ENCODE data around the gene DAGLA.
"Not testable (repeated sequence)": the region's sequence is repeated elsewhere in the genome, so short reads cannot be mapped to it uniquely, and the experiment has no call there.

DAGLA gene

DNA sequence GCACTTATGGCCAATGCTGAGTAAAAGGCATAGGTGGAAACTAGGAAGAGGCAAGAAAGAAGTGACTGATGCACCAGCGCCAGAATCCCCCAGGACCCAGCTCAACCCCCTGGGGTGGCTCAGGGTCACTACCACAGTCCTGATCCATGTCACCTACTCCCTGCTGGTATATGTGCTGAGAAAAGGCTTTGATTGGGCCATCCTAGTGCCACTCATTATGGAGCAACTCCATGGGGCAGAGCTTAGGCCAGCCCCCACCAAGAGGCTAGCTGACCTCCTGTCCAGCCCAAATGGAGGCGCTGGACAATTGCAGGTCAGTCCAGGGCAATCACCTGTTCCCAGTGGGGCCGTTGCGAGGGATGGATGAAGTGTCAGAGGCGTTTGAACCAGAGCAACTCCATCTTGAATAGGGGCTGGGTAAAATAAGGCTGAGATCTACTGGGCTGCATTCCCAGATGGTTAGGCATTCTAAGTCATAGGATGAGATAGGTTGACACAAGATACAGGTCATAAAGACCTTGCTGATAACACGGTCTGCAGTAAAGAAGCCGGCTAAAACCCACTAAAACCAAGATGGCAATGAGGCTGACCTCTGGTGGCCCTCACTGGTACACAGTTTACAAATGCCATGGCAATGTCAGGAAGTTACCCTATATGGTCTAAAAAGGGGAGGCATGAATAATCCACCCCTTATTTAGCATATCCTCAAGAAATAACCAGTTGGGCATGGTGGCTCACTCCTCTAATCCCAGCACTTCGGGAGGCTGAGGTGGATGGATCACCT, 20.6 kb upstream of the DAGLA start:
- no peak for DNase-seq (ENCODE audit: low spot score)
- no peak for FAIRE-seq

DNA sequence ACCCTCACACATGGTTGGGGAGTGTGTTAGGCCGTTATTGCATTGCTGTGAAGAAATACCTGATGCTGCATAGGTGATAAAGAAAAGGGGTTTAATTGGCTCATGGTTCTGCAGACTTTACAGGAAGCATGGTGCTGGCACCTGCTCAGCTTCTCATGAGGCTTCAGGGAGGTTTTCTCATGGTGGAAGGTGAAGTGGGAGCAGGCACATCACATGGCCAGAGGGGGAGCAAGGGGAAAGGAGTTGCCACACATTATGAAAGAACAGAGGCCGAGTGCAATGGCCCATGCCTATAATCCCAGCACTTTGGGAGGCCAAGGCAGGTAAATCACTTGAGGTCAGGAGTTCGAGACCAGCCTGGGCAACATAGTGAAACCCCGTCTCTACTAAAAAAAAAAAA, 19.2 kb upstream of the DAGLA start:
- FAIRE-seq; DNase-seq (ENCODE audit: low spot score): not testable (repeated sequence)

DNA sequence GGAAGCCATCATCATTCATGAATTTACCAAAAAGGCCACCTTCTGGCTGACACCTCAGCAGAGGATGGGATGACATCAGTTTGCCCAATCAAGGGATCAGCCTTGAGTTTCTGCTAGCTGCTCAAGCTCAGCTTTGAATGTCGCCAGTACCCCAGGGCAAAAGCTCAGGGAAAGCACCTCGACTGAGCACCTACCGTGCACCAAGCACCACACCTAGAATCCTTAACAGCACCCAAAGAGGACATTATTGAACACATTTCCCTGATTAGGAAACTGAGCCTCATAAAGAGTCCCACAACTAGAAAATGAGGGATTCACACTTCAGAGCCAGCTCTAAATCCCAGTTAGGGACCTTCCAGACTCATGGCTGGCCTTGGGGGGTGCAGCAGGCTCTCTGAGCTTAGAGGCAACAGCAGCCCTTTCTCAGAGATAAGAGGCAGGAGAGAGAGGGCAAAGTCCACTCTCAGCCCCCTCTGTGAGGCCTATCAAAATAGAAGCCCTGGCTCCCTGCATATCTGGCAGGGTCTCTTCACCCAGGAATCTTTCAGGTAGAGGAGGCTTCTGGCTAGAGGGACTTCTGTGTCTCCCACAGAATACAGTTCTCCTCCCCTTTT, 13.4 kb upstream of the DAGLA start:
- DNase-seq (ENCODE audit: low spot score) (no peak), FAIRE-seq (no peak)

DNA sequence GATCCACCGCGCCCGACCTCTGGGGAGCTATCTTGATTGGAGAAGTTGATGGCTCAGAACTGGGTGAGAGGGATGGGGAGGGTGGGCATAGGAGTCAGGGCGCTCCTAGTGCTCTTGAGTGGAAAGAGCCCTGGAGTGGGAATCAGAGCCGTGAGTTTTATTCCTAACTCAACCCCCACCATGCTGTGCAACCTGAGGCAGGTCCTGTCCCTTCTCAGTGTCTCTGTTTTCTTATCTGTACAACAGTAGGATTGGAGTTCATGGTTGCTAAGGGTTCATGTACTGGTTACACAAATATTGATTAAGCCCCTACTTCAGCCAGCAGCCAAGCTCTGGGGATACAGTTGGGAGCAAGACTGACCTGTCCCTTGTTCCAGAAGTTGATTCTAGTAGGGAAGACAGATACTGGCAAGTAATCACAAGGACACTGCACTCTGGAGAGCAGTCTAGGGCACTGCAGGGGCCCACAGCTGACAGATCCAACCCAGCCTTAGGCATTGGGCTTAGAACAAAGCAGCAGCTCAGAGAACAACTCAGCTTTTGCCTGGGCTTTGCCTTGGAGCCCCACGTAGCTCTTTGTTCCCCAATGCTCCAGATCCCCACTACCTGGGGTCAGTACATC, 12.4 kb upstream of the DAGLA start:
- DNase-seq (ENCODE audit: low spot score): no peak
- FAIRE-seq: no peak

DNA sequence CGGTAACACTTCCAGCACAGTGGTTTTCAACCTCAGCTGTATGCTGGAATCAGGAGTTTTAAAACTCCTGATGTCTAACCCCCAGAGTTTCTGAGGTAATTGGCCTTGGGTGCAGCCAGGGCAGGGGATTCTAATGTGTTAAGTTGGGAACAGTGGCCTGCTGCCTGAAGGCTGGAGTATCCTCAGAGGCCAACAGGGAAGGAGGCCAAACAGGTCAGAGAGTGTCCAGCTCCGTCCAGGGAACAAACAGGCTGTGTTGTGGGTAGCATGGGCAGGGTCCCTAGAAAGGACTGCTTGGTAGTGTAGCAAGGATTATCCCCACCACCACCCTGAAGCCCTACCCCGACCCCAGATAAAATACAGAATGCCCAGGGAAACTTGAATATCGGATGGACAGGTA, 10.8 kb upstream of the DAGLA start:
- no peak for FAIRE-seq

DNA sequence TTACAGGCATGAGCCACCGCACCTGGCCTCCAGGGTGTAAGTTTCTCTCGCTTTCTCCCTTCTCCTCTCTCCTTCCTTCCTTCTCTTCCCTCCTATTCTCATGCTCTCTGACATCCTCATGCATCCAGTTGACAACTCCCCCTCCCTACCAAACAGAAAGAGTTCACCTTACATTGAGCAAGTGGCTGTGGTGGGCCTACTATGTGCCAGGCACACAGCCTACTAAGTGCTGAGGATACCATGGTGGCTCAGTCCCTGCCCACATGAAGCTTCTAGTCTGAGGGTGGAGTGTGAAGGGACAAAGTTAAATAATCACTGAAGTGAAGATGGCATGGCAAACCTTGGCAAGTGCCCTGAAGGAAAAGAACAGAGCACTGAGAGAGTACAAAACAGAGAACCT, 9.6 kb upstream of the DAGLA start:
- no peak for DNase-seq (ENCODE audit: low spot score)
- FAIRE-seq: no peak

More for the DNA sequence above, 10.8 kb upstream of the DAGLA start:
- DNase-seq (ENCODE audit: low spot score): no peak

DNA sequence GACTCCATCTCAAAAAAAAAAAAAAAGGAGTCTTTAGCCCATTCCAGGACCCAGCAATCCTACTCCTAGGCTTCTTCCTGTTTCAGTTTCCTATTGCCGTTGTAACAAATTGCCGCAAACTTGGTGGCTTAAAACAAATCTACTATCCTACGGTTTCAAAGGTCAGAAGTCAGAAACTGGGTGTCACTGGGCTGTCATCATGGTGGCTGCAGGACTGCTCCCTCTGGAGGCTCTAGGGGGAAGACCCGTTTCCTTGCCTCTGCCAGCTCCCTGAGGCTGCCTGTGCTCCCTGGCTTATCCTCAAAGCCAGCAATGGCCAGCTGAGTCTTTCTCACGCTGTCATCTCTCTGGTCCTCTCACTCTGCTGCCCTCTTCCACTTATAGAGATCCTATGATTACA, 8.7 kb upstream of the DAGLA start:
- DNase-seq (ENCODE audit: low spot score): no peak
- FAIRE-seq: no peak

DNA sequence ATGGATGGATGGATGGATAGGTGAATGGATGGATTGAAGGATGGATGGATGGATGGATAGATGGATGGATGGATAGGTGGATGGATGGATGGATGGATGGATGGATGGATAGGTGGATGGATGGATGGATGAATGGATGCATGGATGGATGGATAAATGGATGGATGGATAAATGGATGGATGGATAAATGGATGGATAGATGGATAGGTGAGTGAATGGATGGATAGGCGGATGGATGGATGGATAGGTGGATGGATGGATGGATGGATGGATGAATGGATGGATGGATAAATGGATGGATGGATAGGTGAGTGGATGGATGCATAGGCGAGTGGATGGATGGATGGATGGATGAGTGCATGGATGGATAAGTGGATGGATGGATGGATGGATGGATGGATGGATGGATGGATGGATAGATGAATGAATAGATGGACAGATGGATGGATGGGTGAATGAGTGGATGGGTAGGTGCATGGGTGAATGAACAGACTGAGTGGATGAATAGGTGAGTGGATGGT, 6.2 kb upstream of the DAGLA start:
- not testable (repeated sequence) for DNase-seq (ENCODE audit: low spot score)
- peak; percentile 91 for FAIRE-seq

DNA sequence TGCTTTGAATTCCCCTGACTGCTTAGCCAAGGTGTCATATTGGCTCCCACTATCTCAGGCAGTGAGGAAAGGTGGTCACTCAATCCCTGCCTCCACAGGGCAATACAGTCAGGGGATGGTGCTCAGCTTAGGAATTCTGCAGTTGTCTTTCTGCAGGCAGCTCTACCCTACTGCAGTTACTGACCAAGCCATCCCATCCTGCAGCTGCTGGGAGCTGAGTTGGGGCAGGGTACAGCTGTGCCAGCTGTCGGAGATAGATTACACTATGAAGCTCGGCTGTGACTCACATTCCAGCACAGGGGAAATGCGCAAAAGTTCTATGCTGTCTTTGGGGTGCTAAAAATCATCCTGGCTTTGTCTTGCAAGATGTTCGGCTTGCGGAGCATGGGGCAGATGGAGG, 4.4 kb upstream of the DAGLA start:
- no peak for DNase-seq (ENCODE audit: low spot score)
- no peak for FAIRE-seq

DNA sequence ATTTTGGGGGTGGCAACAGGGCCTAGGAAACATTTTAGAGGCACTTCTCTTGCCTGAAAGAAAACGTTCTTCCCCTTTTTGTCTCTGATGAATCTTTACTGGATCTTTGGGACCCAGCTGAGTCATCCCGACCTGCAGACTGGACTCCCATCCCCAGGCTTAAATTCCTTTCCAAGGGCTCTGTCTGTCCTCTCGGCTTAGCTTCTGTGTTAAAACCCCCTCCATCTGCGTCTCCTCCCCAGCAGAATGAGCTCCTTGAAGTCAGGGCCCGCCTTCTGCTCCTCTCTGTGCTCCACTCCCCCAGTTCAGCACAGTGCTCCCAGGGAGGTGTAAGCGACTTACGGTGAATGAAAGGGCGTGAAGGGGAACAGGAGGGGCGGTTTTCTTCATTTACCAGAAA, 895 bp upstream of the DAGLA start:
- DNase-seq (ENCODE audit: low spot score): no peak
- FAIRE-seq: no peak

DNA sequence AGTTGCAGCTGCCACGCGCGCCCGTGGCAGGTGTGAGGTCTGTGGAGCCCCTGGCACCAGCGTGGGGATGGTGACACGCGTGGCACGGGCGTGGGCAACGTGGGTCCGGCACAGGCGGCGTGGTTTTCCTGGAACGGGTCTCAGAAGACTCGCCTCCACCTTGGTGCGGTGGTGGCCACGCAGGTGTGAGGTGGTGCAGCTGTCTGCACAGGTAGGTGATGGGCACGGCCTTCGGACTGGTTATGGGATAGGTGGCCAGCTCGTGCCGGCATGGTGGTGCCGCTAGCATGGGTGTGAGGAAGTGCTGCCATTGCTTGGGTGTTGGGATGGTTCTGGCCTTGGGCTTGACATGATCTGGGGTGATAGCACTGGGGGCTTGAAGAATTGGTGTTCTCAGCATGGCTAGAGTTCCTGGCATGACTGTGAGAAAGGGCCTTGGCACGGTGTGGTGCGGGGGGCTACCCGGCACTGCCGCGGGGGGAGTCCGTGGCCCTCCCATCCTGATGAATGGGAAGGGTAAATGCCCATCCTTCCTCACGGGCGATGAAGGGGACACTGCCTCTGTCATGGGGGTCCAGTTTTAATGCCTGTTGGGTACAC, 531 bp downstream of the DAGLA start:
- DNase-seq (ENCODE audit: low spot score) (no peak), FAIRE-seq (peak; percentile 89)

DNA sequence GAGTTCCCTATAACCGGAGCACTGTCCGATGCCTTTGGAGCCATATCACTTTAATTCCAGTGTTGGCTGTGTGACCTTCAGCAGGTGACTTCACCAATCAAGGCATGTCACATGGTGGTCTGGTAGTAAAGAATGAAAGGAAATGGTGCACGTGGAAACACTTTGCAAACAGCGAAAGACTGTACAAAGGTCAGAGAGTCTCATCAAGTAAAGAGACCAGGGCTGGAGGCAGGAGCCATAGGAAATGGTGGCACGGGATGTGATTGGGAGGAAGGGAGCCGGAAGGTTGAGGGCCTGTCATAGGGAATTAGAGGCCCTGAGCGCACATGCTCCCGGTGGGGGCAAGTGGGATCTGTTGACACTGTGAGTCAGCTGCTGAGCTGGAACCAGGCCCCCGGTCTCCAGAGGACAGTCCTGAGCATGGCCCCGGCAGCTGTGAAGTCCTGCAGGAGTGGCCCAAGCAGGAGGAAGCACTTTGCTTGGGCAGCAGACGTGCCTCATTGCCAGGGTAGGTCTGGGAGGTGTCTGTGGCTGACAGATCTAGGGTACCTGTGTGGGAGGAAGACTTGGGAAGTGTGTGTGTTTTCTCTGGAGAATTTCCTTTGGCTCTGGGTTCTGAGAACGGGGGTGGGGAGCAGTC, 2.0 kb downstream of the DAGLA start:
- no peak for FAIRE-seq
- DNase-seq (ENCODE audit: low spot score): no peak

DNA sequence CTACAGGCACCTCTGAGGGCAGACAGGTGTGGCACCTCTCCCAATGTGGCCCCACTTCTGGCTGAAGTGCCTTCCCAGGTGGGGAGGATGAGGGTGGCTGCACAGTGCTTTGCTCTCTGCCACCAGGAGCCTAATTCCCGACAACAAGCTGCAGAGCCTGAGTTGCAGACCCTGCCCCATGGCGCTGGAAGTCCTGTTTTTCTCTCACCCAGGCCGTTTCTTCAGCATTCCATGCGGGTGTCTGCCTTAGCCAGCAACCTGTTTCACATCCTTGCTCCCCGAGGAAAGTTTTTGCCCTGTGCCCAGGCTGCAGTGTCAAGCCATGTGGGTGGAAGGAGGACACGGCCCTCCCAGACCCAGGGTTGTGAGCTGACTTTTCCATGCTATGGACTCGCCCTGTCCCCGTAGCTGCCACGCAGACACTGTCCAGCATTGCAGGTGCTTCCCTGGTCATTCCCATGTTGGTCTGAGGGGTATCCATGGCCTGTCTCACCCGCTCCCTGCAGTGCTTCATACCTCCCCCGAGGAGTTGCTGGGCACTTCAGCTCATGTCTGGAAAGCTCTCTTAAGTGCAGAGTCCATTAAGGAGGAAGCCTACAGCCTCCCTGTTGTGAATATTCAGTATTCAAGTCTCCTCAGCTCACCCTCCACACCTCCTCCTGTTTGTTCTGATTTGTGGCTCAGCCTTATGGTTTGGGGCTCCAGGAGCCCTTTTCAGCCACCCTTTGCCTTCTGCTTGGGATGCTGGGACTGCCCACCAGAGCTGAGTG, 2.9 kb downstream of the DAGLA start:
- FAIRE-seq (no peak), DNase-seq (ENCODE audit: low spot score) (no peak)

DNA sequence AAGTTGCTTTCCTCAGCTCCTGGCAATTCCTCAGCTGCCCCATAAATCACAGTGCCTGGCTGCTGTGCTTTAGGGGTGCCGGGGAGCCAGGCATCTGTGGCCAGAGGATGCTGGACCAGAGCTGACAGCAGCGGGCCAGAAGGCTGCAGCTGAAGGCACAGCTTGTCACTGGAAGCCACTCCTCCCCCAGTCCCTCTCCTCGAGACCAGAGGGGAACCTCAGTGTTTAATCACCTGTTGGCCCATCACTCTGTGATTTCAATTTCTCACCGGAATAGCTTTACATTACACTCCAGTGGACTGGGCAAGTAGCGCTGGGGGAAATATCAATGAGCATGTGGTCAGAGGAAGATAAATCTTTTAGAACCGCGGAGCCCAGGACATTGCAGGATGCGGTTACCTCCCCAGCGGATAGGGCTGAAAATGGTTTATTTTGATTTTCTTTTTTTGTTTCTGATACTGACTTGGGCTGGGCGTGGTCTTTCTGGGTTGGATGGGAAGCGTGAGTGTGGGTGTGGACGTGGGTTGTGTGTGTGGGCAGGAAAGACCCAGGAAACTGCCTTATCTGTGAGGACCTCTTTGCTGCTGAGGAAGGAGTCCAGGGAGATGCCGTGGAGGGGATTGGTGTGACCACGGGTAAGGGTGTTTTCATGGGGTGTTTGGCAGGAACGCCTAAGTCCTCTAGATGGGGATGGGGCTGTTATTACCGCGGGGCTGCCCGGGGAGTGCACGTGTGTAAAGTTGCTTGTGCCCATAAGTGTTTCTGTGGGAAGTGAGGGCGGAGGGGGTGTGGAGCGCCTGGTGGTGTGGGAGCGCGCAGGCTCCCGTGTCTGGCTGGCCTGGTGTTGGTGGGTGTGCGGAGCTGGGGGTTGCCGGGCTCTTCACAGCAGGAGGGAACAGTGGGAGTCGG, 4.0 kb downstream of the DAGLA start:
- no peak for FAIRE-seq

DNA sequence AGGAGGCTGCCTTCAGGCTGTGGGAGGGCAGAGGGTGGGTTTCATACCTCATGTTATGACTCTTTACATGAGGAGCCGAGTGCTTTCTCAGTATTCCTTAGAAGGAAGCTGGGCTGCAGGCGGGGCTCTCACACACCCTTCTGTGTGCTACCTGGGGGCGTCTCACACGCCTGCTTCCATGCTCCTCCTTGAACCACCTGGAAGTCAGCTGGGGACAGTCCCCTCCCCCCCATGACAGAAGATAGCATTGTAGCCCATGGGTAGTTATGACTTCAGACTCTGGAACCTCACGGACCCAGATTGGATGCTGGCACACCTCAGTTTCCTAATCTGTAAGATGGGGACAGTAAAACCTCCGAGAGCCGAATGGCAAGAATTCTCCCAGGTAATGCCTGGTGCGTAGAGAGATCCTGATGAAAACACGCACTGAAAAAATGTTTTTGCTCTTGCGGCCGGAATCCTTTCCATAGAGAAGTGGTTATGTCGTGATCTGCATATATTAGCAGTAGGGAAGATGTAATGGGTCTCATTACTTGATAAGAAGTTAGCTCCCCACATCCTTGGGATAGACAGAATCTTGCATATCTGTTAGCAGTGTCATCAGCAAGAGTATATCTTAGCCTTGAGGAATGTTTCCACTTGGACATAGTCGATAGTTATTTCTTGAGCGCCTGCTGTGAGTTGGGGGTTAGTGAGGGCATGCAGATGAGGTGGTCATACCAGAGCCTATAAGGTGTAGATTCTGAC, 4.9 kb downstream of the DAGLA start:
- DNase-seq (ENCODE audit: low spot score) (no peak), FAIRE-seq (no peak)

More for the DNA sequence above, 4.0 kb downstream of the DAGLA start:
- no peak for DNase-seq (ENCODE audit: low spot score)

DNA sequence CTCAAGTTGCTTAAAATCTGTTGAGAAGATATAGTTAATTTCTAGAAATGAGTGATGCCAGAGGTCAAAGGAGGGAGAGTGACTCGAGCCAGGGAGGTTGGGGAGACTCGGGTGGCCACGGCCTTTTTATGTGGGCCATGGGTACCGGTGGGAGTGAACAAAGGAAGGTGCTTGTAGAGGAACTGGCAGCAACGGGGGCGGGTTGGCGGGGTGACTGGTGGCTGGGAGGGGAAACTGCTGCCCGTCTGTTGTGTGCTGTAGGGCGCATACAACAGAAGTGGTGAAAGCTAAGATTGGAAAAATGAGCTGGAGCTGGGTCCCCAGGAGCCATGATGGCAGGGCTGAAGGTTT, 5.4 kb downstream of the DAGLA start:
- FAIRE-seq (no peak), DNase-seq (ENCODE audit: low spot score) (no peak)

DNA sequence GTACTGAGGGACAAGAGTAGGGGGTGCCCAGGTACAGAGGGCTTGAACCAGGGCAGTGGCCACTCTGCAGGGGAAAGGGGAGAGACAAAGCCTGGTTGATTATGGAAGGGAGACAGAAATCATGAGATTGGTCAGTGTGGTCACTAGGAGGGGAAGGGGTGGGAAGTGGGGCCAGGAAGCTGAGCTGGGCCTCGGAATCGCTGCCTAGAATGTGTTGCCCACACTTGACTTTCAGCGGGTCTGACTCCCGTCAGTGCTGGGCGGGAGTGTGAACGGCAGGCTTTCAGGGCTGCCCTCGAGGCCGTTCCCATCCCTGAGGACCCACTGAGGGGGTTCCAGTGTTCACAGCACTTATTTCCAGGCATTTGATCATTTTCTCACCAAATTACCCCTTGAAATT, 5.9 kb downstream of the DAGLA start:
- FAIRE-seq: no peak

DNA sequence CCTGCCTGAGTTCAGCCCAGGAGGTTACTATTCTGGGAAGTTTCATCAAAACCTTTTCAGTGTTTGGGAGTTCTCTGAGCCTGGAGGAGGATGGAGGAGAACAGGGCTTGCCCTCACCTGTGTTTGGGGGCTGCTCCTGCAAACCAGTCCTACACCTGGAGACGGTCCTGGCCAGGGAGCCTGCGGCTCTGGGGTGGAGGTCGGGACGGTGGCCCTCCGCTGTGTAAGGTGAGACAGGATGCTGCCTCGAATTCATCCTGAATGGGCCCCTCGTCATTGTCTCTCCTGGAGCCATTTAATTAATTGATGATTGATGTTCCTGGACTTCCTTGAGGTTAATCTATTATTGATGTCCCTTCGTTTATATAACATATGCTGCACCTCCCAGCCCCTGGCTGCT, 6.3 kb downstream of the DAGLA start:
- no peak for FAIRE-seq

More for the DNA sequence above, 5.9 kb downstream of the DAGLA start:
- no peak for DNase-seq (ENCODE audit: low spot score)

DNA sequence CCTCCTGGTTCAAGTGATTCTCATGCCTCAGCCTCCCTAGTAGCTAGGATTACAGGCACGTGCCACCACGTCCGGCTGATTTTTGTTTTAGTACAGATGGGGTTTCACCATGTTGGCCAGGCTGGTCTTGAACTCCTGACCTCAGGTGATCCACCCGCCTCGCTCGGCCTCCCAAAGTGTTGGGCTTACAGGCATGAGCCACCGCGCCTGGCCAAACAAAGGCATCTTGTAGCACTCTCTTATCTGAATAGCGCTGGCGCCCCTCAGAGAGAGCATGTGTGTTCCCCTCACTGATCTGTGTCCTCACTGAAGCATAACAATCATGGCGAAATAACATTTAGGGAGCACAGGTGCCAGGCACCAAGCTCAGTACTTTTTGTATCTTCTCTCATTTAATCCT, 7.2 kb downstream of the DAGLA start:
- DNase-seq (ENCODE audit: low spot score) (no peak), FAIRE-seq (no peak)

More for the DNA sequence above, 6.3 kb downstream of the DAGLA start:
- DNase-seq (ENCODE audit: low spot score): no peak
